ENCODE results near the gene PEBP1.

Gene PEBP1

DNA sequence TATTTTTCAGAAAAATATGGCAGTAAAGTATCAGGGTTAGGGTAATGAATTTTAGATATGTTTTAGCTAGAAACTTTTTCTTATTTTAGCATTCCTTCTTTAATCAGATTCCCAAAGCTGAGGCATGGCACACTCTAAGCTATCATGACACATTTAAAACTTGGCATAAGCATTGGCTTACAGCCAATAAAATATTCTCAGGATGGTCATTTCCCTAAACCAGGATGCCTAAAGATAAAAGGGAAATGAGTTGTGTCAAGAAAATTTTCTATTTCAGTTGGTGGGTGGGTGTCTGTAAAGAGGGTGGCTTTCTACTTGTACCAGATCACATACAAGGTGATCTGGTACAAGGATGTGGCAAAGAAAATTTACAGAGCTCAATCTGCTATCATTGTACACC lies 47.8 kb downstream of the PEBP1 start:
- no peak for TF ChIP-seq CEBPB (IDR thresholded peaks at IDR 0.05)
- TF ChIP-seq, protein P1, sequence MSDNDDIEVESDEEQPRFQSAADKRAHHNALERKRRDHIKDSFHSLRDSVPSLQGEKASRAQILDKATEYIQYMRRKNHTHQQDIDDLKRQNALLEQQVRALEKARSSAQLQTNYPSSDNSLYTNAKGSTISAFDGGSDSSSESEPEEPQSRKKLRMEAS (IDR thresholded peaks at IDR 0.05), result no peak
- no peak for TF ChIP-seq CREB1 (IDR thresholded peaks at IDR 0.05; ENCODE audit: low read depth)
- TF ChIP-seq TAF1 (IDR thresholded peaks at IDR 0.05; ENCODE audit: low read depth), result no peak
- no peak for TF ChIP-seq EGR1 (IDR thresholded peaks at IDR 0.05)

GRCh38 chr12:118185602-118186397 lies 49.9 kb downstream of the PEBP1 start:
- TF ChIP-seq NFIC (IDR thresholded peaks at IDR 0.05) (no peak), ZBTB7A (IDR thresholded peaks at IDR 0.05; ENCODE audit: low read depth) (no peak), RAD21 (IDR thresholded peaks at IDR 0.05; ENCODE audit: low read depth) (no peak), EGR1 (IDR thresholded peaks at IDR 0.05) (no peak), TCF12 (IDR thresholded peaks at IDR 0.05; ENCODE audit: low read depth) (no peak)
- TF ChIP-seq, protein P2, sequence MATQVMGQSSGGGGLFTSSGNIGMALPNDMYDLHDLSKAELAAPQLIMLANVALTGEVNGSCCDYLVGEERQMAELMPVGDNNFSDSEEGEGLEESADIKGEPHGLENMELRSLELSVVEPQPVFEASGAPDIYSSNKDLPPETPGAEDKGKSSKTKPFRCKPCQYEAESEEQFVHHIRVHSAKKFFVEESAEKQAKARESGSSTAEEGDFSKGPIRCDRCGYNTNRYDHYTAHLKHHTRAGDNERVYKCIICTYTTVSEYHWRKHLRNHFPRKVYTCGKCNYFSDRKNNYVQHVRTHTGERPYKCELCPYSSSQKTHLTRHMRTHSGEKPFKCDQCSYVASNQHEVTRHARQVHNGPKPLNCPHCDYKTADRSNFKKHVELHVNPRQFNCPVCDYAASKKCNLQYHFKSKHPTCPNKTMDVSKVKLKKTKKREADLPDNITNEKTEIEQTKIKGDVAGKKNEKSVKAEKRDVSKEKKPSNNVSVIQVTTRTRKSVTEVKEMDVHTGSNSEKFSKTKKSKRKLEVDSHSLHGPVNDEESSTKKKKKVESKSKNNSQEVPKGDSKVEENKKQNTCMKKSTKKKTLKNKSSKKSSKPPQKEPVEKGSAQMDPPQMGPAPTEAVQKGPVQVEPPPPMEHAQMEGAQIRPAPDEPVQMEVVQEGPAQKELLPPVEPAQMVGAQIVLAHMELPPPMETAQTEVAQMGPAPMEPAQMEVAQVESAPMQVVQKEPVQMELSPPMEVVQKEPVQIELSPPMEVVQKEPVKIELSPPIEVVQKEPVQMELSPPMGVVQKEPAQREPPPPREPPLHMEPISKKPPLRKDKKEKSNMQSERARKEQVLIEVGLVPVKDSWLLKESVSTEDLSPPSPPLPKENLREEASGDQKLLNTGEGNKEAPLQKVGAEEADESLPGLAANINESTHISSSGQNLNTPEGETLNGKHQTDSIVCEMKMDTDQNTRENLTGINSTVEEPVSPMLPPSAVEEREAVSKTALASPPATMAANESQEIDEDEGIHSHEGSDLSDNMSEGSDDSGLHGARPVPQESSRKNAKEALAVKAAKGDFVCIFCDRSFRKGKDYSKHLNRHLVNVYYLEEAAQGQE (IDR thresholded peaks at IDR 0.05; ENCODE audit: low read depth), result no peak

DNA sequence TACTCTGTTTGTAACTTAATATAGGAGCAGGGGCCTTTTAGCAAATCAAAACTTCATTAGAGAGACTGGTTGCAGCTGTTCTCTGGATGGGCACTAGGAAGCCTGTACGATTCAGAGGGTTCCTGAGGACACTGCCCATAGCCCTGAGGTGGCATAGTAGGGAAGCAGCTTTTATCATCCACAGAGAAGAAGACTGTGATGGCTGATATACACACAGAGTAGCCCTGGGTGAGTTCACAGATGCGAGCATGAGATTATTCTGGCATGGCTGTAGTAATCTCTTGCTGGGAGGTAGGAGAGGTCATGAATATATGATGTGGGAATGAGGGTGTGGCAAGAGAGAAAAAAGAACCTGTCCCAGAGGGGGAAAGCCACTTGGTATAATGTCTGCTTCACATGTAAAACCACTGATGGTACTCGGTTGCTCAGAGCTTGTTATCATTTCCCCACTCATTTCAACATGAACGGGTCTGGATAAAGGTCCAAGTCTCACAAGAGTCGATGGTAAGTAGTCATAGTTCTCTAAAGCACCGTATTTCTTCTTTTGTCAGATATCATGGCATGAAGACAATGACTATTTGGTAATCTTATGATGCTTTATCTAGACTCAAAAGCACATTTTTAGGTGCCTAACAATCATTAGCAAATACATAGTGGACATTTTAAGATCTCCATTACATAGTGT lies 52.0 kb downstream of the PEBP1 start:
- TF ChIP-seq RAD21 (IDR thresholded peaks at IDR 0.05; ENCODE audit: low read depth) (no peak), ZBTB7A (IDR thresholded peaks at IDR 0.05; ENCODE audit: low read depth) (no peak), EP300 (IDR thresholded peaks at IDR 0.05; ENCODE audit: borderline replicate concordance) (no peak)

DNA sequence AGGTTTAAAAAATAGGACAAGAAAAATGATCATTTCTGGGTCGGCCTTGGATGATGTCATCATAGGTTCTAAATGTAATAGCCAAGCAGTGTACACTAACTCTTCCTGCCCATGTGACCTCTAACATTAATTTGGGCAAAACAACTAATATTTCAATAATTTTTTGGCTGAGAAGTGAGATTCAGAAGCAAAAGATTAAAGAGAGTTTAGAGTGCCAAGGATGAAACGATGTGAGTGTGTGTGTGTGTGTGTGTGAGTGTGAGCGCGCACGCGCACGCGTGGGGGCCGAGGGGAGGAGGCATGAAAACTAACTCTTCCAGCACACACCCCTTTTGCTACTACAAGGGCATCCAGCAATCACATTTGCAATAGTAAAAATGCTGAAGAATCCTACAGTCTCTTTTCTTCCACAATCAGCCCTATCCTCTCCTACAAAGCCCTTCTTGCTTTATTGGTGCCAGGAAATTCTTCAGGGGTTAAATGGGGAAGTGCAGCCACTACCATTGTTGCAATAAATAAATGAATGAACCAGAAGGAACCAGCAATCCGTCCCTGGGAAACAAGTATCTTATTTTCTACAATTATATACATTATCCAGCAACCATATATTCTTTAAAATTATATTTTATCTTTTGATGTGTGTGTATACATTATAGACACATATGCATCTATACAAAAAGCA lies 52.9 kb downstream of the PEBP1 start:
- no peak for TF ChIP-seq FOXM1 (IDR thresholded peaks at IDR 0.05; ENCODE audit: borderline replicate concordance, low read depth)
- no peak for TF ChIP-seq CREB1 (IDR thresholded peaks at IDR 0.05; ENCODE audit: low read depth)
- TF ChIP-seq ZBTB7A (IDR thresholded peaks at IDR 0.05; ENCODE audit: low read depth), result no peak
- TF ChIP-seq TAF1 (IDR thresholded peaks at IDR 0.05; ENCODE audit: low read depth), result no peak
- TF ChIP-seq EP300 (IDR thresholded peaks at IDR 0.05; ENCODE audit: borderline replicate concordance), result no peak
- TF ChIP-seq TEAD4 (IDR thresholded peaks at IDR 0.05), result no peak
- TF ChIP-seq, protein P3, sequence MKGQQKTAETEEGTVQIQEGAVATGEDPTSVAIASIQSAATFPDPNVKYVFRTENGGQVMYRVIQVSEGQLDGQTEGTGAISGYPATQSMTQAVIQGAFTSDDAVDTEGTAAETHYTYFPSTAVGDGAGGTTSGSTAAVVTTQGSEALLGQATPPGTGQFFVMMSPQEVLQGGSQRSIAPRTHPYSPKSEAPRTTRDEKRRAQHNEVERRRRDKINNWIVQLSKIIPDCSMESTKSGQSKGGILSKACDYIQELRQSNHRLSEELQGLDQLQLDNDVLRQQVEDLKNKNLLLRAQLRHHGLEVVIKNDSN (IDR thresholded peaks at IDR 0.05), result no peak

DNA sequence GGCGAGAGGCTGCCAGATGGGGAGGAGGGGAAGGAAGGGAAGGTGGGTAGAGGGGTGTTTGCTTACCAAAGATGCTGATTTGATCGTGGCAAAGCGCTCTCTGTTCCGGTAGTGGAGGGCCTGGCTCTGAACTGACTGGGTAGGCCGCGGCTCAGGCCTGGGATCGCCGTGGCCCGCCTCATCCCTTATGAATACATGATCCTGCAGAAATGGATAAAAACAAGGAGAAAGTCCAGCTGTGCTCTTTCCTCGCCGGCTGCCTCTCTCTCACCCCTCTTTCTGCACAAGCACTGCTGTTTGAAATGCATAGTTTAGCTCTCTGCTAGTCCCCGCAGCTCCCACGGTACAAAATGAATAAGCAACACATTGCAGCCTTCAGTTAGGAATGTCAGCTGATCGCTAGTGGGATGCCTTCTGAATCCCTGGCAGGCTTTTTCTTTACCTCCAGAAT lies 53.8 kb downstream of the PEBP1 start:
- TF ChIP-seq, protein P3 (IDR thresholded peaks at IDR 0.05), result no peak
- no peak for TF ChIP-seq TAF1 (IDR thresholded peaks at IDR 0.05; ENCODE audit: low read depth)
- no peak for TF ChIP-seq CREB1 (IDR thresholded peaks at IDR 0.05; ENCODE audit: low read depth)
- no peak for TF ChIP-seq EGR1 (IDR thresholded peaks at IDR 0.05)
- TF ChIP-seq FOXM1 (IDR thresholded peaks at IDR 0.05; ENCODE audit: borderline replicate concordance, low read depth), result no peak
- no peak for TF ChIP-seq EP300 (IDR thresholded peaks at IDR 0.05; ENCODE audit: borderline replicate concordance)
- TF ChIP-seq, protein P1 (IDR thresholded peaks at IDR 0.05), result no peak
- TF ChIP-seq NFIC (IDR thresholded peaks at IDR 0.05), result no peak
- TF ChIP-seq YY1 (IDR thresholded peaks at IDR 0.05; ENCODE audit: low read depth), result no peak

DNA sequence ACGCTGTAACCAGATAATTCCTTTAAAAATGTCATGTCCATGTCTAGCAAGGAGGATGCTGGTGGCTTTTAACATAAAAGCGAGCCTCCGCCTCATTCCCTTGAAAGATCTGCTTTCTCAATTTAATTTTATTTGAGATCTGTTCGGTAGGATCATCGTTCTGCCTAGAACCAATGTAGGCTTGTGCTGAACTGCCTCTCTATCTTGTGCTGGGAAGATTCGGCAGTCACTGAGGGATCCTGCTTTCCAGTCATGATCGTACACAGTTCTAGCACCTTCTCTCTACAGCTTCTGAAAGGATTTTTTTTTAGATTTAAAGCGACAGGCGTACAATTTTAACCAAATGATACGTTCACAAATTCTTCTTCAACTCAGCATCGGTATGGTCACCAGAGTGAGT lies 54.3 kb downstream of the PEBP1 start:
- TF ChIP-seq TCF12 (IDR thresholded peaks at IDR 0.05; ENCODE audit: low read depth) (no peak), YY1 (IDR thresholded peaks at IDR 0.05; ENCODE audit: low read depth) (no peak), TAF1 (IDR thresholded peaks at IDR 0.05; ENCODE audit: low read depth) (no peak), CEBPB (IDR thresholded peaks at IDR 0.05) (no peak), EP300 (IDR thresholded peaks at IDR 0.05; ENCODE audit: borderline replicate concordance) (no peak), RAD21 (IDR thresholded peaks at IDR 0.05; ENCODE audit: low read depth) (no peak), ZBTB7A (IDR thresholded peaks at IDR 0.05; ENCODE audit: low read depth) (no peak), EGR1 (IDR thresholded peaks at IDR 0.05) (no peak), CREB1 (IDR thresholded peaks at IDR 0.05; ENCODE audit: low read depth) (no peak), FOXM1 (IDR thresholded peaks at IDR 0.05; ENCODE audit: borderline replicate concordance, low read depth) (no peak), NFIC (IDR thresholded peaks at IDR 0.05) (no peak), TEAD4 (IDR thresholded peaks at IDR 0.05) (no peak)
- TF ChIP-seq, protein P3 (IDR thresholded peaks at IDR 0.05), result no peak
- TF ChIP-seq, protein P2 (IDR thresholded peaks at IDR 0.05; ENCODE audit: low read depth), result no peak
- TF ChIP-seq, protein P1 (IDR thresholded peaks at IDR 0.05), result no peak

Measured in Ishikawa (cell line).